Stimulated activated CD8-positive, alpha-beta memory T cell treated with anti-CD3 and anti-CD28 coated beads, Interleukin-7, amount 100 ng/mL, for 24 hours (primary cell): Measurements from ENCODE around the gene FAM83G.
"Not testable (repeated sequence)": the region's sequence is repeated elsewhere in the genome, so short reads cannot be mapped to it uniquely, and the experiment has no call there.

ENCODE experiments used
- DNase-seq: peaks from one replicate; pipeline ENCODE4 v3.0.0-alpha.2; 2020; ENCODE audit warnings: low read depth

The FAM83G gene

DNA sequence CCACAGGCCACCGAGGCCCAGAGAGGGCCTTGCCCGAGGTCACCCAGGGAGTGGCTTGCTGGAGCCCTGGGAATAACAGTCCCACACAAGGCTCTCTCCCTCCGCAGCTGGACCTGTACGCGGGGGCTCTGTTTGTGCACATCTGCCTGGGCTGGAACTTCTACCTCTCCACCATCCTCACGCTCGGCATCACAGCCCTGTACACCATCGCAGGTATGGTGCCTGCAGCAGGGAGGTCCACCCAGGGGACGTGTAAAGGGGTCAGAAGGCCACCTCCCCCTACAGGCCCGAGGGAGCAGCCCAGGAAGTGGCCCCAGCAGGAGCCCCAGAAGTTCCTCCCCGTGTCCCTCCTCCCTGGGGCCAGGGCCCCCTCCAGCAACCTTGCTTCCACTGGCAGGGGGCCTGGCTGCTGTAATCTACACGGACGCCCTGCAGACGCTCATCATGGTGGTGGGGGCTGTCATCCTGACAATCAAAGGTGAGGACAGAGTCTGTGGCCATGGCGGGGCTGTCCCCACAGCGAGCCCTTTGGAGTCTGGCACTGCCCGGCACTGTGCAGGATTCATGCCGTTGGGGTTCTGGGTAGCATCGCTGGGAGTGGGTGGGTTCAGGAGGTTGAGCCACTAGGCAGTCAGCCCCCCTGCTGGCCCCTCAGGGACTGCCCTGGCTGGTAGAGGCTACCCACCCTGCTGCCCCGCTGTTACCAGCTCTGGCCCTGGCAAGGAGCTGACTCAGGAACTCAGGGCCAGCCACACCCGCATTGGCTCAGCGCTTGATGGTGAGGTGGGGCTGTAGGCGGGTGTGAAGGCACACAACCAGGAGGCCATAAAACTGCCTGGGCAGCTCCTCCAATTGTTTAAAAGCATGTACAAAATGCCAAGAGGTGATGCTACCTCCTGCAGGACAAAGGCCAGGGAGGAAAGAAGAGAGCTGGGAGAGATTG is 35.3 kb downstream of the FAM83G start:
- DNase-seq = no peak

DNA sequence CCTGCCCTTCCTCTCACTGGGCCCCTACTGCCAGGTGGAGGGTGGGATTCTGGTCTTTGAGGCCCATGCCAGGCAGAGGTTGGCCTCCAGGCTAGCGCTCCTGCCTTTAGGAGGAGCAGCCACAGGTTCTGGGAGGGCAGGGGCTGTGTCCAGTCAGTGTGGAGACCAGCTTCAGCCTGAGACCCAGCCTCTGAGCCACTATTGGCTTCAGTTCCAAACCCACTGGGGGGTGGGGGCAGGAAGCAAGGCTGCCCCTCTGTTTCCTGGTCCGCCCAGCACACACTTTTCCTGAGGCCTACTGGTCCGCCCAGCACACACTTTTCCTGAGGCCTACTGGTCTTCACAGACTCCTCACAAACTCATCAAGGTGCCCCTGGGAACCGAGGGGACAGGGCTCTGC is 36.2 kb downstream of the FAM83G start:
- DNase-seq = no peak

DNA sequence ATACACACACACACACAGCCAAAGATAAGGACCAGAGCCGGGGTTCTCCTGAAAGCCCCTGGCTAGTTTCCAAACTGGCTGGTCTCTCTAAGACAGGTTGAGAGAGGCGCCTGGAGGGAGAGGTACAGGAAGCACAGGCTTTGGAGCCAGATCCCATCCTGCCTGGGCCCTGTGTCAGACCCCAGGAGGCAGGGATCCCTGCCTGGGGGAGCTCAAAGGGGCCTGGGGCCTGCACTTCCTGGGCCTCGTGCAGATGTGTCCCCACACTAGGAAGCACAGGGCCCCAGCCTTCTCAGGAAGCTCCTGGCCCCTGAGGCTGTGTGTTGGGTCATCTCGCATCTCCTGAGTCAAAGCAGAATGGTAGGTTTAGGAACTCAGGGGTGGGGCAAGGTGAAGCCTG is 36.6 kb downstream of the FAM83G start:
- DNase-seq = no peak

DNA sequence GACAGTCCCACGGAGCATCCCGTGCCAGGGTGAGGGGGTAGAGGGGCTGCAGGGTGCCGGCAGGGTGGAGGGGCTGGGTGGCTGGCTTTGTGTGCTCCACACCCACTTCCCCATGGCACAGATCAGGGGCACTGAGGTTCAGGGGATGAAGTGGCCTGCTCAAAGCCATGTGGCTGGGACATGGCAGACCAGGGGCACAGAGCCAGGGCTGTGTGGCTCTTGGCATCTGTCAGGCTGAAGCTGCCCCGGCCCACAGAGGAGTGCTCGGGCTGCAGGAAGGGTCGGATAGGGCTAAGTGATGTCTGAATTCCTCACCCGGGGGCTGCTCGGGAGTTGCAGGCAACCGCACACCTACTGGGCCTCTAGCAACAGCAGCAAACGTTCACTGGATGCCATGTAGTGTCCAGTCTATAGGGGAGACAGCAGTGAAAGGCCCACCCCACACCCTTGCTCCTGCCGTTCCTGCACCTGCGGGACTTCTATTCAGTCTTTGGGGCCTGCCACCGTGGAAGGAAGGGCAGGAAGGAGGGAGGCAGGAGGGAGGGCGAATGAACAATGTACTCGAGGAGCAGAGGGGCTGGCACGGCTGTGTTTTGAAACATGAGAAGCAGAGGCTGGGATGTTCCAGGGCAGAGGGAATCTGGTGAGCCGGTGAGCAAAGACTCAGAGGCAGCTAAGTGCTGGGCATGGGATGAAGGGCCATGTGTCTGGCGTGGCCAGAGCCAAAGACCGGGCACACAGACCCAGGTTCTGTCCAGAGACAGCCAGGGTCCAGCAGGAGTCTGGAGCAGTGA is 37.5 kb downstream of the FAM83G start:
- no peak for DNase-seq

DNA sequence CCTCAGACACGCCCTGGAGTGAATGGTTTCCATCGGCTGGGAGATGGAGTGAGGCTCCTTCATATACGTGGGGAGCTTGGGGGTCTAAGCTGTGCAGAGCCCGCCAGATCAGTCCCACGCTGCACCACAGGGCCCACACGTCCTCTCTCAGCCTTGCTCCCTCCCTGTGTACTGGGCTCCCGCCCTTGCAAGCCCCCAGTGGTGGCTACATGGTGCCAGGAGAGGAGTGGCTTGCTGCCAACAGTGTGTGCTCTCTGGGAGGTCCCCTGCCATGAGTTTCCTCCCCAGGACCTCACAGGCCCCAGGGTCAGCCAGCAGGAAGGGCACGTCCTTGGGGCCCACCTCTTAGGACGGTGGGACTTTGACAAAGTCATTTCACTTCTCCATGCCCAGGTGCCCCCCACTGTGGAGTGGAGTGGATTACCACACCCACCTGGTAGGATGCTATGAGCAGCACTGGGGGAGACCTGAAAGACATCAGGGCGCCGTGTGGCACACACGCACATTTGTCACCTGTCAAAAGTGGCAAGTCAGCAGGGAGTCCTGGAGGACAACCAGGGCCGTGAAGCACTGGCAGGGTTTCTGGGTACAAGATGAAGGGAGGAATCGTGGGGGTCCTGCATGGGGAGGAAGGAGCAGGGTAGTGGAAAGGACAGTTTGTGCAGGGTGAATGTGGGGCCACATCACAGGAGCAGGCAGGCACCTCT is 38.9 kb downstream of the FAM83G start:
- DNase-seq = no peak

DNA sequence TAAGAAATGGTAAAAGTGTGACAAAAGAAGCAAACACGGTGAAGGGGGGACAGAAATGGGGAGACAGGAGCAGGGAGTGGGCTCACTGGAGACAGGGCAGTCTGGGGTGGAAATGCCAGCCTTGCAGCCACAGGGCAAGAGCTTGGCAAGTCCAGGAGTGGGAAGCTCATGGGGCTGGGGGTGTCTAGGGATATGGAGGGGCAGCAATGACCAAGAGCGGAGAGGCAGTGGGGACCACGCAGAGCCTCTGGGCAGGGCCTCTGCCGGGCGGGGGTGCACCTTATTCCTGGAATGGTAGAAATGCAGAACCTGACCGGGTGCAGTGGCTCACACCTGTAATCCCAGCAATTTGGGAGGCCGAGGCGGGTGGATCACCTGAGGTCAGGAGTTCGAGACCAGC is 40.0 kb downstream of the FAM83G start:
- no peak for DNase-seq

DNA sequence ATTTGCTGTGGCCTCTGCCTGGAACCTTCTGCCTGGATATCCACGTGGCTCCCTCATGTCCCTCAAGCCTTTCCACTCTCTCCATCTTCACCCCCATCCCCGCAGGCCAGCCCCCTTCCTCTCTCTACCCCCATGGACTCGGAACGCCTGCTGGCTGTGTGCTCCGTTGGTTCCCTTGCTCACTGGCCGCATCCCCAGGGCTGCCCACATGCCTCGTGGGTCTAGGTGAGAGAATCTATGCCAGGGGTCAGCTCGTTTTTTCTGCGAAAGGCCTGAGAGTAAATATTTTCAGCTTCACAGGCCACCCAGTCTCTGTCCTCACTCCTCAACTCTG is 40.6 kb downstream of the FAM83G start:
- no peak for DNase-seq

DNA sequence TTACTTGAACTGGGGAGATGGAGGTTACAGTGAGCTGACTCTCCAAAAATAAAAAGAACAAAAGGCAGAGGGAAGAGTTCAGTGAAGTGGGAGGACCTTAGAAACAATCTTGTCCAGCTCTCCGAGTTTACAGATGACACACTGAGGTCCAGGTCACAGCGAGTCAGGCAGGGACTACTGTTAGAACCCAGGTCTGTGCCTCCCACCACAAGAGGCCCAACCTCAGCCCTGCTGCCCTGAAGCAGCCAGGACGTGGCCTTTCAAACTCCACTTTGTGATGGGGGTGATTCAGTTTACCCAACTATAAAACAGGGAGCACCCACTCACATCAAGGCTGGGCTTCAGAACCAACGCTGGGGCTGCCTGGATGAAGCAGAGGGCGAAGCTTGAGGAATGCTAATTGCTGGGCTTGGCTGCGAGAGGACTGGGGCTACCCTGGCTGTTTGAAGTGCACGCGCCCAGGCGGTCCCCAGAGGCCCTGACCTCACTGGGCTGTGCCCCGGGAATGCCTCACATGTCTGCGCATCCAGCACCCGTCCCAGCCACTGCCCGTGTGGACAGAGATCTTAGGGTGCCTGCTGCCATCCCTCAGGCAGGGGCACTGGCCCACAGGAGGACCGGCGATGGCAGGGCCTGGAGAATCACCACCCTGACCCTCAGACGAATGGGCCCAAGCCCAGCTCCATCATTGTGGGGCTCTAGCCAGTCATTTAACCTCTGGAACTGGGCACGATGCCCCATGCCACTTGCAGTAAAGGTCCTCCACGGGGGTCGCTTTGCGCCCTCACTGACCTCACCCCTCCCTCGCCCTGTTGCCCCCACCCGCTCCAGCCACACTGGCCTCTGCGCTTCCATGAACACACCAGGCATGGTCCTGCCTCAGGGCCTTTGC is 41.2 kb downstream of the FAM83G start:
- no peak for DNase-seq

DNA sequence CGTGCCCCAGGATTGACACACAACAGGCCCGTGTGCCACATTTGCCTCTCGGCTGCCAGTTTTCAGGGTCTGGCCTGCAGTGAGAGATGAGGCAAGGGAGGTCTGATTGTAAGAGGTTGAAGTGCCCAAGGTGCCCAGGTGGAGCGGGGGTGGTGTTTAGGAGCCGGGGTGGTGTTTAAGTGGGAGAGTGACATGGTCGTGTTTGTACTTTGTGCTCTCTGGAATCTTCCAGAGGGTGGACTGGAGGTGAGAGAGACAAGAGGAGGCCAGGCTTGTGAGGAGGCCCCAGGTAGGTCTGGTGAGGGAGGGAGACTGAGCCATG is 42.1 kb downstream of the FAM83G start:
- DNase-seq = no peak

DNA sequence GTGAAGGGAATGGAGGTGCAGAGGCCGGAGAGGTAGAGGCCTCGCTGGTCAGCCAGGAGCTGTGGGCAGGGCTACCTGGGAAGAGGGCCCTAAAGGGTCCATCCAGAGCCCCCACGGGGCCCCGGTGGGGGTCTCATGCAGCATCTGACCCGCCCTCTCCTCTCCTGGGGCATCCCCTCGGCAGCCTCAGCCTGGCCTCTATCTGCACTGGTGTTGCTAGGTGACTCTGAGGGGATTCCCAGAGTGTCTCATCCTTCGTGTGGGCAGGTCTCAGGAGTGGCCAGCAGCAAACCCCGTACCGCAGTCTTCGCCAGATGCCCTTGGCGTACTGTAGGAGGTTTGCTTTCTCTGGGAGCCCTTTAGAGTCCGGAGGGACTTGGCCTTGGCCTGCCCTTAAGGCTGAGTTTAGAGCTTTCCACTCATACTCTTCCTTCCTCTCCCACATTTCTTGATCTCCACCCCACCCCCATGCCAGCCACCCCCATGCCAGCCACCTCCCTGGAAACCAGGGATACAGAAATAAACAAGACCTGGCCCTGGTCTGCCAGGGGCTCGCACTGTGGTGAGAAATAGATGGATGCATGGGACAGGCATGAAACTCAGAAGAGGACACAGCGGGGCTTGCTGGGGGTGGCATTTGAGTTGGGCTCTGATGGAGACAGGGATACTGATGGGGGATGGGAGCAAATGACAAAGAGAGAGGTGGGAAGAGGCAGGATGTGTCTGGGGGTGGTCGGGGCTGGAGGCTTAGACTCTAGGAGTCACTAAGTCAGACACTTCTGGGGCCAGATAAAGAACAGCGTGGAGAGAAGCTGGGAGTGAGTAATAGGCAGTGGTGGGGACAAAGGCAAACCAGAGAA is 42.7 kb downstream of the FAM83G start:
- no peak for DNase-seq

DNA sequence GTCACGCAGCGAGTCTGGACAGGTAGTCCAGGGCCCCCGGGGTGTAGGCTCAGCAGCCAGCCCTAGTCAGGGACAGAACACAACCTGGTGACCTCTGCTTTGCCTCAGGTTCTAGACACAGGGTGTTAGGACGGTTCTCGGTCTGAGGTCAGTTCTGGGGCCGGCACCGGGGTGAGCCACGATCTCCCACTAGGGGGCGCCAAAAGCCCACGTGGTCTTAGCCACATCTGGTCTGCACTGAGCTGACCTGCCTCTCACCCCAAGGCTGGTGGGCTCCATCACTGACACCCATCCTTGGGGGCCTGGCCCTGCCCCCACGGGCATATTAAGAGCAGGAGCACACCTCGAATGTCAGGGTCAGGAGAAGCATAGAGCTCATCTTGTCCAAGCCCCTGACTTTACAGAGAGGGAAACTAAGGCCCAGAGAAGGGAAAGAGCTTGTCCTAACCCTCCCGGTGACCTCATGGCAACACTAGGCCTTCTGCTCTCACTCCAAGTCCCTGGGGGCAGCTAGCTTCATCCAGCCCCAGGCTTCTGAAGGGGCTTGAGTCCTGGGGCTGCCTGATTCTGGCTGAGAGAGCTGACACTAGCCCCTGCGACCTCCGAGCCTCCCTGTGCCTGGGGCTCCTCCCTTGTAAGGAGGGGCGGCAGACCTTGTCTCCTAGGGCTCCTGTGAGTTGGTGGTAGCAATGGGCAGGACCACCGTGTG is 43.6 kb downstream of the FAM83G start:
- DNase-seq = peak; percentile 69

DNA sequence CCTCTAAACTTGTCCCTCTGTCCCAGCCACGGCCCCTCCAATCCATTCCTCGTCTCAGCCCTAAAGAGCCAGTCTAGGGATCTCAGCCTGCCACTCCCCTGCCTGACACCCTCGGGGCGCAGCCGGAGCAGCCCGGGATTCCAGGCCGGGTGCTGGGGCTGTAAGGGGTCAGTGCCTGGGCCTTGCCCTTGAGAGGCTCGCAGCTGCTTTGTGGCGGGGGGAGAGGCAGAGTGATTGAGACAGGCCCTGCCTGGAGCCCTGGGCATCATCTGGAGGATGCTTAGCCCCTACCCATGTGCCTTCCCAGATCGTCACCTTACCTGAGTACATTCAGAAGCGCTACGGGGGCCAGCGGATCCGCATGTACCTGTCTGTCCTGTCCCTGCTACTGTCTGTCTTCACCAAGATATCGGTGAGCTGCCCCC is 44.3 kb downstream of the FAM83G start:
- DNase-seq = no peak

DNA sequence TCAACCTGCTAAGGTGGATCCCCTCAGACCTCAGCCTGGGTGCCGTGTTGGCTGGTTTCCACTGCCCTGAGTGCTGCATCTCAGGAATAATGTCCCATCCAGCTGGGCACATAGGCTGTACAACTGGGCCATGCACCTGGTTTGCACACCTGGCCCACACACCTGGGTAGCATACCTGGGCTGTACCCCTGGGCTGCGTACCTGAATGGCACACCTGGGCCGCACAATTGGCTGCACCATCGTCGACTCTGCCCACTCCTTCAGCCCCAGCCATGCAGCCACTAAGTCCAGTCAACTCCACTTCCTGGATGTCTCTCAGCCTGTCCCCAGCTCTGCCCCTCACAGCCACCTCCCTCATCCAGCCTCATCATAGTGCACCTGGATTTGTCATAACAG is 44.7 kb downstream of the FAM83G start:
- DNase-seq = no peak

DNA sequence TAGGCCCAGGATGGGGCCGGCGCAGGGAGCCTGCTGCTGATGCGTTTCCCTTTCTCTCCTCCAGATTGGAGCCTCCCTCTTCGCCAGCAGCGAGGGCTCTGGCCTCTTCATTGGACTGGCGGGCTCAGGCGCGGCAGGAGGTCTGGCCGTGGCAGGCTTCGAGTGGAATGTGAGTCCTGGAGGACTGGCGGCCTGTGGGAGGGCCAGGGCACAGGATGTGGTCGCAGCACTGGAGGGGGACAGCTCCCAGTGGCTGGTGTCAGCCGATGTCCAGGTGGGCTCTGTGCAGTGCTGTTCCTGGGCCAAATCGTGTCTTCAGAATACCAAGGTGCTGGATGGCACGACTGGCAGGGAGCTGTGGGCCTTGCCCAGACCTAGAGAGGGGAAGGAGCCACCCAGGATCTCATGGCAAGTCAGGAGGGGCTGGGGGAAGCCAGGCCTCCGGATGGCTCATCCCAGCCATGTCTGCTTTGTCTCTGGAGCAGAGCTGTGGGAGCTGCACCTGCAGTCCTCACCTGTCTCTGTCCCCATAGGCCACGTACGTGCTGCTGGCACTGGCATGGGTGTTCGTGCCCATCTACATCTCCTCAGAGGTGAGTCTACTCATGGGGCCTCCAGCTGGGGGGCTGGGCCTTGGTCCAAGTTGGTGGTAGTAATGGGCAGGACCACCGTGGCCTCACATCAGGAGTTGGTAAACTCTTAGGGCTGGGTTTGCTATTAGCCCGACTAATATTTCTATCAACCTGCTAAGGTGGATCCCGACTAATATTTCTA is 45.3 kb downstream of the FAM83G start:
- no peak for DNase-seq

DNA sequence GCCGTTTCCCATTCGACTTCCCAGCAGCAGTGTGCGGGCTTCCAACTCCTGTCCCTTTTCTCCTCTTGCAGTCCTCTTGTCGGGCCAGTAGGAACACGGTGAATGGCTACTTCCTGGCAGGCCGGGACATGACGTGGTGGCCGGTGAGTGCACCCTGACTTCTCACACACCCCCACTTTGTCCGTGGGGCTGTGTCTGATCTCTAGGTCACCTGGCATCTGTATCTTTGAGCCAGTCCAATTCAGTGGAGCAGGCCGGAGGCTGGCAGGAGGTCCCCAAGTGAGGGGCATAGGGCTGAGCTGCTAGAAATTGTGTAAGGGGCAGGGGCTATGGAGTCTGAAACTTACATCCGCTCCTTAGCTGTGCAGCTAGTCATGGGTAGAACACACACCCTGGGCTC is 46.0 kb downstream of the FAM83G start:
- DNase-seq = no peak

DNA sequence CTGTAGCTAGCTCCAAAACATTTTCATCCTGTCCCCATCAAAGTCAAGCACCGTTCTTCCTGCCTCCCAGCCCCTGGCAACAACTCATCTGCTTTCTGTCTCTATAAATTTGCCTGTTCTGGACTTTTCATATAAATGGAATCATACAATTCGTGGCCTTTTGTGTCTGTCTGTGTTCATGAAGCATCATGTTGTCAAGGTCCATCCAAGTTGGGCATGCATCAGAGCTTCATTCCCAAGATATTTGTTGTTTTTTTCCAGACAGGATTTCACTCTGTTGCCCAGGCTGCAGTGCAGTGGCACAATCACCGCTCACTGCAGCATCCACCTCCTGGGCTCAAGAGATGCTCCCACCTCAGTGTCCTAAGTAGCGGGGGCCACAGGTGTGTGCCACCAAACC is 46.7 kb downstream of the FAM83G start:
- DNase-seq = no peak

DNA sequence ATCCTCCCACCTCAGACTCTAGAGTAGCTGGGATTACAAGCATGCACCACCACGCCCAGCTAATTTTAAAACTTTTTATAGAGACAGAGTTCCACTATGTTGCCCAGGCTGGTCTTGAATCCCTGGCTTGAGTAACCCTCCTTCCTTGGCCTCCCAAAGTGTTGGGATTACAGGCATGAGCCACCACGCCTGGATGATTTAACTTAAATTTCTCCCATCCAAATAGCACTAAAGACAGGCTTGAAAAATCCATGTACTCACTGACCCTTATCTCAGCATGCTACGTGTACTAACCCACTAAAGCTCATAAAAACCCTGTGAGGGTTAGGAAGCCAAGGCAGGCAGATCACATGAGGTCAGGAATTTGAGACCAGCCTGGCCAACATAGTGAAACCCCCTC is 48.0 kb downstream of the FAM83G start:
- no peak for DNase-seq

DNA sequence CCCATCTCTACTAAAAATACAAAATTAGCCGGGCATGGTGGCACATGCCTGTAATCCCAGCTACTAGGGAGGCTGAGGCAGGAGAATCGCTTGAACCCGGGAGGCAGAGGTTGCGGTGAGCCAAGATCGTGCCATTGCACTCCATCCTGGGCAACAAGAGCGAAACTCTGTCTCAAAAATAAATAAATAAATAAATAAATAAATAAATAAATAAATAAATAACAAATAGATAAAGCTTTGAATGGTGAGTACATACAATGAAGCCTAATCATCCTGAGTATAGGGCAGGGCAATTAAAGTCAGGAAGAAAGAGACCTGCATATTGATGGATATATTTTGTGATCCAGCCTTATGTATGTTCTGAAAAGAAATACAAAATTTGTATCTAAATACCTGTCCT is 48.5 kb downstream of the FAM83G start:
- DNase-seq = not testable (repeated sequence)

DNA sequence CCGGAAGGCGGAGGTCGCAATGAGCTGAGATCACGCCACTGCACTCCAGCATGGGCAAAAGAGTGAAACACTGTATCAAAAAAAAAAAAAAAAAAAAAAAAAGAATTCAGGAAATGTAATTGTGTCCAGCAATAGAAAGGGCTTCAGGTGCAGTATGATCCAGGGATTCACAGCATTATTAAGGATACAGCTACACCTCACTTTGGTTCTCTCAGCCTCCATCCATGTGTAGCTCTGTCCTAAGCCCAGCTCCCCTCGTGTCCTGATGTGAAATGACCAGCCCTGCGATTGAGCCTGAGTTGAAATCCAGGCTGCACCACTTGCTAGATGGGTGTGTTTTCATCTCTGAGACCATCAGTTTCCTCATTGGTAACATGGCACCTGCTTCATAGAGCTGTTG is 49.6 kb downstream of the FAM83G start:
- DNase-seq = no peak

DNA sequence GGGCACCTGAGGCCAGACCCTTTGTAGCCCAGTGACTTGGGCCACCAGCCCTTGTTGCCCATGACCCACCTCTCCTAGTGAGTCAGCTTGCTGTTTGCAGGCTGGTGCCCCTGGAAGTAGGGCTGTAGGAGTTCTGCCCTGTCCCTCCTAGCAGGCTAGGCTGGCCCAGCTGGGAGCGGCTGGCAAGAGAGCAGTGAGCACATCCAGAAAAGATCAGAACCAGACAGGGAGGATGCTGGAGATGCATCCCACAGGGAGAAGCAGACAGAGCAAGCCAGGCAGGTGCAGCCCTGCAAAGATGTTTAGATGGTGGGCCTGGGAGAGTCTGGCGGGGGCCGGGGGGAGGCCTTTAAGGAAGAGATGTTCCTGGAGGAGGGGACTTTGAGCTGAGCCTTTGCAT is 50.2 kb downstream of the FAM83G start:
- DNase-seq = no peak
